SIG-M5 (cell line): ENCODE results near the gene ATP13A1.
"Not testable (repeated sequence)": the region's sequence is repeated elsewhere in the genome, so short reads cannot be mapped to it uniquely, and the experiment has no call there.

Source experiments
- DNase-seq: peaks from one replicate; lab custom pipeline; 2025; lab: John Stamatoyannopoulos, UW

ATP13A1 gene

GRCh38 chr19:19619181-19619848 is 44.2 kb downstream of the ATP13A1 start:
- DNase-seq, result no peak

DNA sequence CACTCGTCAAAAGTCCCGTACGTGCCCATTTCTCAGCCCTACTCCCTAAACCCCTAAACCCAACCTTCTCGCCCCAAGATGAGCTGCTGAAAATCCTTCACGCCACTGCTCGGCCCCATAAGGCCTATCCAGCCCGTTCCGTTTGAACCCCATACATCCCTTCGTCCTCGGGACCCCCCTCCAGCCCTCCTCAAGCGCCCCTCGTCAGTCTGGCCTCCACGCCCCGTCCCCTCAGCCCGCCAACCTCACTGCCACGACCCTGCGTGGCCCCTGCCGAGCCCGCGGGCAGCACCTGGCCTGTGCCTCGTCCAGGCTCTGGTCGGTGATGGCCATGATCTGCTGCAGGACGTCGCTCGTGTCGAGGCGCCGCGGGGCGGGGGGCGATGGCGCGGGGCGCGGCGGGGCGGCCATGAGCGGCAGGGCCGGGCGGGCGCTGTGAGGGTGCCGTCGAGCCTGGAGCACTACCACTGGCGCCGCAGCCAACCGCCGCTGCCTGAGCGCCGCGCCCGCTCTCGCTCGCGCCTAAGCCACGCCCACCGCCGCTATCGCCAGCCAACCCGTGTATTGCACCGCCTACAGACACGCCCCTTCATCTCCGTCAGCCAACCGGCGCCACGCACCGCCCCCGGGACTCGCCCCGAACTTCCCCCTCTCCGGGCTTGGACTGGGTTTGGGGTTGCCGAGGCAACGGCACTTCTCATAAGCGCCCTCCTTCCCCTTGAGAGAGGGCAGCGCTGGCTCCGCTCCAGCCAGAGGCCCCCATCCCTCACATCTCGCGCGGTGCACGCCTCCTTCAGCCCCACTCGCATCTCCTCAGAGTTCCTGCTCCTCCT is 45.0 kb downstream of the ATP13A1 start, which contains the start of gene PBX4:
Gene PBX4 (minus strand): TSS at position 469 of the 833 bp plus-strand sequence. CDS start 58 bp downstream, at position 411.
- DNase-seq, result peak; percentile 81

DNA sequence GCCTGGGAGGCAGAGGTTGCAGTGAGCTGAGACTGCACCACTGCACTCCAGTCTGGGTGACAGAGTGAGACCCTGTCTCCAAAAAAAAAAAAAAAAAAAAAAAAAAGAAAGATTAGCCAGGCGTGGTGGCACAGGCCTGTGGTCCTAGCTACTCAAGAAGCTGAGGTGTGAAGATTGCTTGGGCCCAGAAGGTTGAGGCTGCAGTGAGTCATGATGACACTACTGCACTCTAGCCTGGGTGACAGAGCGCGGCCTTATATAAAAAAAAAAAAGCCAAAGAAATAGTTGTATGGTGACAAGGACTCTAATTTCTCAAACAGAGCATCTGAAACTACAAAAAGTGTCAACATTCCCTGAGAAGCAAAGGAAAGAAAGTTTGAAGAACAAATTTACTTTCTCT is 48.4 kb downstream of the ATP13A1 start:
- no peak for DNase-seq

GRCh38 chr19:19613506-19613905 is 50.0 kb downstream of the ATP13A1 start:
- DNase-seq, result no peak

GRCh38 chr19:19610376-19611202 is 52.9 kb downstream of the ATP13A1 start:
- no peak for DNase-seq

GRCh38 chr19:19606686-19607085 is 56.8 kb downstream of the ATP13A1 start:
- DNase-seq, result not testable (repeated sequence)

DNA sequence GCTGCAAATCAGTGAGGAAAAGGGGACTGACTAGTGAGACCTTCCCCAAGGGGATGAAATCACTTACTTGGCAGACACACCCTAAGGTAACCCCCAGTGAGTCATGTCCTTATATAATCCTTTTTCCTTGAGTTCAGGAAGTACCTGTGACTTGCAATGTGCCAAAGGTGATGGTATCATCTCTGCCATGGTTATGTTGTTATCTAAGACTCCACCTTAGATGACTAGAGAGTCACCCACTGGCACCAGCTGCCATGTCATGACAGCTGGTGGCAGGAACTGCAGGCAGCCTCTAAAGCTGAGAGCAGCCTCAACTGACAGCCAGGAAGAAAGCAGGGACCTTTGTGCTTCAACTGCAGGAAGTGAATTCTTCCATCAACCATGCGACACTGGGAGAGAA is 57.5 kb downstream of the ATP13A1 start:
- no peak for DNase-seq

GRCh38 chr19:19602713-19603324 is 60.7 kb downstream of the ATP13A1 start:
- DNase-seq, result no peak

DNA sequence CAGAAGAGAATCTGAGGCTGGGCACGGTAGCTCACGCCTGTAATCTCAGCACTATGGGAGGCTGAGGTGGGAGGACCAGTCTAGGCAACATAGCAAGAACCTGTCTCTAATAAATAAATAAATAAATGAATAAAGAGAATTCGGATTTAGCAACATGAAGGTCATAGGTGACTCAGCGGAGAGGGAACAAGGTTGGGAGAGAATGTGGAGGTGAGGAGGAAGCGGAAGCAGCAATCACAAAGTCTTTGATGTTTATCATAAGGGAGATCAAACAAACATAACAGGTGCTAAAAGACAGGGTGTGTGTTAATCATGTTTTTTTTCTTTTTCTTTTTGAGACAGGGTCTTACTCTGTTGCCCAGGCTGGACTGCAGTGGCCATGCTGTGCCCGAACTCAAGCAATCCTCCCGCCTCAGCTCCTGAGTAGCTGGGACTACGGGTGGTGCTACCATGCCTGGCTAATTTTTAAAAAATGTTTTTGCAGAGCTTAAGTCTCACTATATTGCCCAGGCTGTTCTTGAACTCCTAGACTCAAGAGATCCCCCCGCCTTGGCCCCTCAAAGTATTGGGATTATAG is 61.3 kb downstream of the ATP13A1 start:
- no peak for DNase-seq

- no peak for DNase-seq
Measured at GRCh38 chr19:19600793-19601330, 62.6 kb downstream of the ATP13A1 start.

GRCh38 chr19:19598728-19599451 is 64.6 kb downstream of the ATP13A1 start:
- not testable (repeated sequence) for DNase-seq

GRCh38 chr19:19597809-19598306 is 65.6 kb downstream of the ATP13A1 start:
- no peak for DNase-seq
